ENCODE measurements around the gene RHBDD1. TPM values are rescaled to one million over a fixed set of nuclear protein-coding genes. Genes with fewer than 3 reads are reported as not detected.

RHBDD1 gene
- total RNA-seq, 2 donors from 2014 or later, result 7.9 to 9.9 TPM

GRCh38 chr2:226874749-226875148, 38.9 kb downstream of the RHBDD1 start:
- no peak for TF ChIP-seq POLR2A (IDR thresholded peaks at IDR 0.05)
- TF ChIP-seq CTCF (IDR thresholded peaks at IDR 0.05), result no peak
- peaks cover 0 to 3% of the 10 kb centered on the region in 2 donors for H3K36me3 ChIP-seq (replicated peaks in 1 of 2; ENCODE audit: insufficient read depth in 1 of 2, low read depth in 2 of 2)
- WGBS, 2 donors, result 96 to 98% methylated on average over 3 of the region's 3 CpGs
- no peaks in the 10 kb centered on the region for H3K4me1 ChIP-seq
- H3K27ac ChIP-seq, result no peak overlapping the region
- intact Hi-C loops (cut with DNase I), result no loop called here
- no peak for DNase-seq
- H3K4me3 ChIP-seq, result no peak overlapping the region
- H3K27me3 ChIP-seq, result no peaks in the 10 kb centered on the region
- no peak for ATAC-seq
- H3K9me3 ChIP-seq, result no peaks in the 10 kb centered on the region

GRCh38 chr2:226875438-226876225, 39.8 kb downstream of the RHBDD1 start:
- no peaks in the 10 kb centered on the region for H3K27me3 ChIP-seq
- no peaks in the 10 kb centered on the region for H3K9me3 ChIP-seq
- no peak overlapping the region for H3K4me3 ChIP-seq
- WGBS, 2 donors, result 79 to 89% methylated on average over 5 of the region's 5 CpGs
- no peaks in the 10 kb centered on the region for H3K36me3 ChIP-seq (replicated peaks in 1 of 2; ENCODE audit: insufficient read depth in 1 of 2, low read depth in 2 of 2)
- H3K27ac ChIP-seq, result no peak overlapping the region
- no peaks in the 10 kb centered on the region for H3K4me1 ChIP-seq
- DNase-seq, result no peak
- intact Hi-C loops (cut with DNase I), result no loop called here
- TF ChIP-seq CTCF (IDR thresholded peaks at IDR 0.05) (no peak), POLR2A (IDR thresholded peaks at IDR 0.05) (no peak)
- no peak for ATAC-seq

GRCh38 chr2:226877491-226877890, 41.6 kb downstream of the RHBDD1 start:
- ATAC-seq (no peak), DNase-seq (no peak)
- no peak for TF ChIP-seq POLR2A (IDR thresholded peaks at IDR 0.05)
- TF ChIP-seq CTCF (IDR thresholded peaks at IDR 0.05), result no peak
- H3K4me1 ChIP-seq, result no peaks in the 10 kb centered on the region
- intact Hi-C loops (cut with DNase I), result no loop called here
- no peak overlapping the region for H3K4me3 ChIP-seq
- H3K9me3 ChIP-seq, result no peaks in the 10 kb centered on the region
- no peak overlapping the region for H3K27ac ChIP-seq
- no peaks in the 10 kb centered on the region for H3K27me3 ChIP-seq
- H3K36me3 ChIP-seq (replicated peaks in 1 of 2; ENCODE audit: insufficient read depth in 1 of 2, low read depth in 2 of 2), result no peaks in the 10 kb centered on the region
- WGBS, 2 donors, result 89 to 90% methylated on average over 3 of the region's 3 CpGs

- H3K4me1 ChIP-seq, result no peaks in the 10 kb centered on the region
- WGBS, 2 donors, result 81 to 87% methylated on average over 2 of the region's 2 CpGs
- no peaks in the 10 kb centered on the region for H3K27me3 ChIP-seq
- intact Hi-C loops (cut with DNase I), result no loop called here
- no peak overlapping the region for H3K27ac ChIP-seq
- DNase-seq, result no peak
- H3K9me3 ChIP-seq, result no peaks in the 10 kb centered on the region
- H3K4me3 ChIP-seq, result no peak overlapping the region
- ATAC-seq, result no peak
- TF ChIP-seq CTCF (IDR thresholded peaks at IDR 0.05), result no peak
- no peaks in the 10 kb centered on the region for H3K36me3 ChIP-seq (replicated peaks in 1 of 2; ENCODE audit: insufficient read depth in 1 of 2, low read depth in 2 of 2)
These were observed 45.4 kb downstream of the RHBDD1 start for GRCh38 chr2:226881287-226881686.

GRCh38 chr2:226882606-226883005, 46.8 kb downstream of the RHBDD1 start:
- Histone ChIP-seq H3K27me3 (no peaks in the 10 kb centered on the region), H3K9me3 (no peaks in the 10 kb centered on the region), H3K4me3 (no peak overlapping the region), H3K27ac (no peak overlapping the region), H3K36me3 (replicated peaks in 1 of 2; ENCODE audit: insufficient read depth in 1 of 2, low read depth in 2 of 2) (no peaks in the 10 kb centered on the region), H3K4me1 (no peaks in the 10 kb centered on the region)
- no peak for TF ChIP-seq CTCF (IDR thresholded peaks at IDR 0.05)
- no peak for TF ChIP-seq POLR2A (IDR thresholded peaks at IDR 0.05)
- ATAC-seq (no peak), DNase-seq (no peak)
- WGBS, 2 donors, result 93 to 99% methylated on average over 4 of the region's 4 CpGs
- intact Hi-C loops (cut with DNase I), result no loop called here
